OCI-LY7 (cell line): ENCODE results near the gene MISP. TPM values are rescaled to one million over a fixed set of nuclear protein-coding genes. Genes with fewer than 3 reads are reported as not detected.

Experiments
- BruUV-seq: library from RNA; stranded (reverse); fragments of 400-500 nt; replicated peaks from 2 replicates; lab custom pipeline; 2021; lab: Mats Ljungman, UMichigan
- CTCF ChIA-PET: fragments of 300-600 bp; sonication (Branson Sonifier 250); formaldehyde crosslinking; loops from one replicate; lab custom pipeline; 2022; ENCODE audit warnings: antibody characterized with exemption; ENCODE audit not compliant: unreplicated experiment; lab: Charles Lee
- POLR2A ChIA-PET: fragments of 300-600 bp; sonication (Branson Sonifier 250); formaldehyde crosslinking; loops from one replicate; lab custom pipeline; 2022; ENCODE audit warnings: antibody characterized with exemption; lab: Charles Lee
- DNase-seq: peaks from one replicate; pipeline ENCODE4 v3.0.0-alpha.2; 2015; ENCODE audit warnings: low spot score
- H2AFZ ChIP-seq: fragments of 200-600 bp; sonication (generic), shearing (Covaris generic); 2 replicates; pipeline ENCODE4 v1.6.1; 2014; ENCODE audit warnings: mild to moderate bottlenecking, antibody characterized with exemption, low read length, moderate library complexity
- H3K27ac ChIP-seq: fragments of 200-600 bp; sonication (generic); 2 replicates; pipeline ENCODE4 v1.5.1; 2014; ENCODE audit warnings: mixed run types, low read depth, mild to moderate bottlenecking, moderate library complexity, low read length, inconsistent platforms; ENCODE audit not compliant: poor library complexity, severe bottlenecking
- H3K36me3 ChIP-seq: fragments of 200-600 bp; sonication (generic); 2 replicates; pipeline ENCODE4 v1.6.1; 2014; ENCODE audit warnings: mild to moderate bottlenecking, antibody characterized with exemption, low read length, moderate library complexity, mixed read lengths; ENCODE audit not compliant: insufficient read depth
- H3K4me1 ChIP-seq: fragments of 200-600 bp; sonication (generic); 2 replicates; pipeline ENCODE4 v1.5.1; 2014; ENCODE audit warnings: mild to moderate bottlenecking, low read length; ENCODE audit not compliant: insufficient read depth, poor library complexity, severe bottlenecking
- H3K4me2 ChIP-seq: fragments of 200-600 bp; sonication (generic); 2 replicates; pipeline ENCODE4 v1.6.1; 2014; ENCODE audit warnings: mild to moderate bottlenecking, low read length
- H3K4me3 ChIP-seq: fragments of 200-600 bp; sonication (generic); 2 replicates; pipeline ENCODE4 v1.5.1; 2014; ENCODE audit warnings: mild to moderate bottlenecking, low read depth, low read length; ENCODE audit not compliant: poor library complexity, severe bottlenecking
- H3K79me2 ChIP-seq: fragments of 200-600 bp; sonication (generic); 2 replicates; pipeline ENCODE4 v1.6.1; 2016; ENCODE audit warnings: low read depth, mild to moderate bottlenecking, low read length, moderate library complexity, mixed read lengths; ENCODE audit not compliant: insufficient read depth
- H3K9me2 ChIP-seq: fragments of 200-600 bp; sonication (generic); 2 replicates; pipeline ENCODE4 v1.6.1; 2016; ENCODE audit warnings: mild to moderate bottlenecking, low read length, mixed read lengths; ENCODE audit not compliant: insufficient read depth
- H3K9me3 ChIP-seq: fragments of 200-600 bp; sonication (generic); 2 replicates; pipeline ENCODE4 v1.6.1; 2014; ENCODE audit warnings: mild to moderate bottlenecking, mixed run types, low read length, mixed read lengths
- H4K20me1 ChIP-seq: fragments of 200-600 bp; sonication (generic); 2 replicates; pipeline ENCODE4 v1.6.1; 2014; ENCODE audit warnings: mild to moderate bottlenecking, antibody characterized with exemption, low read length, moderate library complexity, mixed read lengths; ENCODE audit not compliant: insufficient read depth
- EZH2phosphoT487 ChIP-seq: fragments of 200-600 bp; sonication (generic); IDR thresholded peaks from 2 replicates; pipeline ENCODE4 v1.6.1; 2018; ENCODE audit warnings: low read depth, borderline replicate concordance, mild to moderate bottlenecking, mixed run types, antibody characterized with exemption, low read length, moderate library complexity, mixed read lengths
- intact Hi-C: fragments of 100-400 bp; cut with micrococcal nuclease; formaldehyde crosslinking; loops from one replicate; pipeline ENCODE4 v1.10.0; 2022; ENCODE audit not compliant: unreplicated experiment
- total RNA-seq, 2 experiments: library from RNA; depleted of rRNA in 1 of 2; stranded (reverse); fragments of >200 nt in 1 of 2; shearing (Covaris generic) in 1 of 2; gene quantifications; 2 replicates each; pipeline ENCODE4 v1.2.3, GENCODE V29; 2014 to 2022
- TF ChIP-seq, protein P1 (sequence below): fragments of 200-600 bp; sonication (generic); conservative IDR thresholded peaks from 2 replicates; pipeline ENCODE4 v1.5.1; 2014; ENCODE audit warnings: mild to moderate bottlenecking, antibody characterized with exemption, low read length, moderate library complexity, mixed read lengths

MISP gene
- total RNA-seq, 2 experiments from 2014 or later, result 0.23 TPM; not detected in 1

DNA sequence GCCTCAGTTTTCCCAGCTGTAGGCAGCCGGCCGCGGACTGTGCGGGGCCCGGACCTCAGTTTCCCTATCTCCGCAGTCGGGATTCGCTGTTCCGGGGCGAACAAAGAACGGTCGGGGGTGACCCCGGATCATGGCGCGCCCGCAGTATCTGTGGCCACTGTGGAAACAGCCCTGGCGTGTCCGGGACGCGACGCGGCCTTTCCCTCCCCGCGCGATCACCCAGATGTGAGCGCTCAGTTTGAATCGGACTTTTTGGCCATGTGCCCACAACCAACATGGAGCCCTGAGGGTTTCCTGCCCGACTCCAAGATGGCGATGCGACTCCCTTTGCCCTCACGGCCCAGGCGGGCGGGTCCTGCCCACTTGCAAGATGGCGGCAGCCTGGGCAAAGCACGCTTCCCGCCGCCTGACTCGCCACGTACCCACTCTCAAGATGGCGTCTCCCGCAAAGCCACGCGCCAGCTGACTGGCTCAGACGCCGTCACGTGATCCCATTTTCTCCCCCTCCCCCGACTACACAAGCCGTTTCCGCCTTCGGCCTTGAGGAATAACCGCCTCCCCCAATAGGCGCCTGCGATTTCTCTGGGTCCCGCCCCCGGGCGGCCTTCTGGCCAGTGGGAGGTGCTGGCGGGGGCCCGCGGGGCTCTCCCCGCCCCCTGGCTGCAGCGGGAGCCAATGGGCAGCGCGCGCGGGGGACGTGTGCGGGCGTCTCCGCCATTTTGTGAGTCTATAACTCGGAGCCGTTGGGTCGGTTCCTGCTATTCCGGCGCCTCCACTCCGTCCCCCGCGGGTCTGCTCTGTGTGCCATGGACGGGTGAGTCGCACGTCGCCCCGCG lies 46.0 kb downstream of the MISP start, which contains the start of gene PTBP1:
Gene PTBP1, plus strand, starts transcription at position 761 of the 836 bp plus-strand sequence. Its CDS starts 46 bp downstream, at position 807.
- no peaks in the 10 kb centered on the region for H3K9me2 ChIP-seq
- peak within 1 kb of the TSS; percentile 91; the same call in 1 of the 2 replicates for H2AFZ ChIP-seq
- no peaks in the 10 kb centered on the region for H3K9me3 ChIP-seq
- POLR2A ChIA-PET, result no interaction called here
- CTCF ChIA-PET, result no interaction called here
- H3K36me3 ChIP-seq, result peaks cover 41% of the 10 kb centered on the region
- intact Hi-C loops, result loop anchor here (2.0 to 5.0 kb wide), 2 partner anchors 134 to 225 kb away; partner anchors contain the start of genes BSG and RNF126
- TF ChIP-seq, protein P1, sequence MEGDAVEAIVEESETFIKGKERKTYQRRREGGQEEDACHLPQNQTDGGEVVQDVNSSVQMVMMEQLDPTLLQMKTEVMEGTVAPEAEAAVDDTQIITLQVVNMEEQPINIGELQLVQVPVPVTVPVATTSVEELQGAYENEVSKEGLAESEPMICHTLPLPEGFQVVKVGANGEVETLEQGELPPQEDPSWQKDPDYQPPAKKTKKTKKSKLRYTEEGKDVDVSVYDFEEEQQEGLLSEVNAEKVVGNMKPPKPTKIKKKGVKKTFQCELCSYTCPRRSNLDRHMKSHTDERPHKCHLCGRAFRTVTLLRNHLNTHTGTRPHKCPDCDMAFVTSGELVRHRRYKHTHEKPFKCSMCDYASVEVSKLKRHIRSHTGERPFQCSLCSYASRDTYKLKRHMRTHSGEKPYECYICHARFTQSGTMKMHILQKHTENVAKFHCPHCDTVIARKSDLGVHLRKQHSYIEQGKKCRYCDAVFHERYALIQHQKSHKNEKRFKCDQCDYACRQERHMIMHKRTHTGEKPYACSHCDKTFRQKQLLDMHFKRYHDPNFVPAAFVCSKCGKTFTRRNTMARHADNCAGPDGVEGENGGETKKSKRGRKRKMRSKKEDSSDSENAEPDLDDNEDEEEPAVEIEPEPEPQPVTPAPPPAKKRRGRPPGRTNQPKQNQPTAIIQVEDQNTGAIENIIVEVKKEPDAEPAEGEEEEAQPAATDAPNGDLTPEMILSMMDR, result no peak
- TF ChIP-seq EZH2phosphoT487, result no peak
- no TSS peak for BruUV-seq
- H3K4me2 ChIP-seq, result peak within 1 kb of the TSS; percentile 94
- peaks cover 21% of the 10 kb centered on the region for H3K4me1 ChIP-seq
- H4K20me1 ChIP-seq, result peaks cover 37% of the 10 kb centered on the region
- peak; percentile 100 for DNase-seq
- peak within 1 kb of the TSS; percentile 98 for H3K4me3 ChIP-seq
- H3K27ac ChIP-seq, result peak within 1 kb of the TSS; percentile 79
- peaks cover 41% of the 10 kb centered on the region for H3K79me2 ChIP-seq

- no TSS peak for BruUV-seq
- Histone ChIP-seq H3K4me2 (peak overlapping the region; percentile 94), H2AFZ (no peak overlapping the region), H3K36me3 (peaks cover 49% of the 10 kb centered on the region), H3K27ac (peak overlapping the region; percentile 79), H3K9me3 (no peaks in the 10 kb centered on the region), H3K79me2 (peaks cover 49% of the 10 kb centered on the region), H3K4me3 (peak overlapping the region; percentile 98), H3K9me2 (no peaks in the 10 kb centered on the region), H4K20me1 (peaks cover 45% of the 10 kb centered on the region), H3K4me1 (peaks cover 21% of the 10 kb centered on the region)
- TF ChIP-seq EZH2phosphoT487, result no peak
- TF ChIP-seq, protein P1, result no peak
- CTCF ChIA-PET, result no interaction called here
- POLR2A ChIA-PET, result no interaction called here
- intact Hi-C loops, result loop anchor here (2.0 to 5.0 kb wide), 2 partner anchors 135 to 225 kb away; partner anchors contain the start of genes BSG and RNF126
- peak; percentile 94 for DNase-seq
Measured at GRCh38 chr19:797528-798414, 46.9 kb downstream of the MISP start.
